Activated CD4-positive, CD25-positive, alpha-beta regulatory T cell treated with anti-CD3 and anti-CD28 coated beads, Interleukin-2, amount 50 U/mL, for 72 hours (primary cell): ENCODE measurements around the gene SHANK2.

ENCODE experiments used
- DNase-seq: peaks from one replicate; pipeline ENCODE4 v3.0.0; 2021

Gene SHANK2

DNA sequence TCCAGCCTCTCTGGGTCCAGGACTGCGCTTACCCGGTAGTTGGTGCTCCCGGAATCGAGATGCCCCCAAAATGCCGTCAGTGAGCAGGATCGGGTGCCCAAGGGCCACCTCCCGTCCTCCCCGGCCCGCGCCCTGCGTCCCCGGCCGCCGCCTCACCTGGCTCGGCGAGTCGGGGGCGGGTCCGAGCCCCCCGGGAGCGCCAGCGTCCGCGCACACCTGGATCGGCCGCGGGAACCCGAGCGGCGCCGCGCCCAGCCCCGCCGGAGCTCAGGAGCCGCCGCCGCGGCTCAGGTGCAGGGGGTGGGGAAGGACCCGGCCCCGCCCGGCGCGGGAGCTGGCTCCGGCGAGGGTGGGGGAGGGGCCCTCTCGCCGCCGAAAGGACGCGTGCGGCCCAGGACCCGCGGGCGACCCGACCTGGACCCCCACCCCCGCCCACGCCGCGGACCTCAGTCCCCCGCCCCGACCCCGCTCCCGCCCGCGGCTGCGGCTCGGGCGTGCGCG lies at the start of gene SHANK2:
SHANK2 (minus strand) TSS at position 309 of the 501 bp plus-strand sequence. CDS start 105,251 bp downstream, outside the sequence.
- no peak for DNase-seq

GRCh38 chr11:71301858-71302533 lies 49.6 kb upstream of the SHANK2 start:
- no peak for DNase-seq

- DNase-seq, result no peak
These were observed 48.9 kb upstream of the SHANK2 start for GRCh38 chr11:71301046-71301857.

DNA sequence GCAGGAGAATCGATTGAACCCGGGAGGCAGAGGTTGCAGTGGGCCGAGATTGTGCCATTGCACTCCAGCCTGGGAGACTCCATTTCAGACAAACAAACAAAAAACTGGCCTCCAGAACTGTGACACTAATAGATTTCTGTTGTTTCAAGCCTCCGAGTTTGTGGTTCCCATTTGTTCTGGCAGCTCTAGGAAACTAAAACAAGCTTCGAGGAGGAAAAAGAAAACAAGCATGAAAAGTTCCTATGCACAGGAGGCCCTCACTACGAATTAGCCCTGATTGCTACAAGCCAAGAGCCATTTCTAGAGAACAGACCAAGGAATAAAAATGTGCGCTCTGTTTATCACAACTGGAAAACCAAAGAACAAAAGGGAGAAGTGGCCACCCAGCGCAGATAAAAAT lies 47.8 kb upstream of the SHANK2 start:
- DNase-seq, result no peak

DNA sequence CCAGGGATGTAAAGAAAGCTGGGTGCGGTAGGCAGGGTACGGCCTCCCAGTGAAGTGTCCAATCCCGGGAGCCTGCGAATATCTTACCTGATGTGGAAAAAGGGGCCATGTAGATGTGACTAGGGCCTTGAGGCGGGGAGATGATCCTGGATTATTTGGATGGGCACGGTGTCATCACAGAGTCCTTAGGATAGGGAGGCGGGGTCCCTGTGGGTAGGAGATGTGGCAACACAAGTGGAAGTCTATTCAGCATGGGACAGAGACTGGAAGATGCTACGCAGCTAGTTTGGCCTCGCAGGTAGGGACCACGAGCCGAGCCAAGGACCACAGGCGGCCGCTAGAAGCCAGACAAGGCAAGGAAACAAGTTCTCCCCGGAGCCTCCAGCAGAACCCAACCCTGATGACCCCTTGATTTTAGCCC lies 46.4 kb upstream of the SHANK2 start:
- DNase-seq, result no peak

DNA sequence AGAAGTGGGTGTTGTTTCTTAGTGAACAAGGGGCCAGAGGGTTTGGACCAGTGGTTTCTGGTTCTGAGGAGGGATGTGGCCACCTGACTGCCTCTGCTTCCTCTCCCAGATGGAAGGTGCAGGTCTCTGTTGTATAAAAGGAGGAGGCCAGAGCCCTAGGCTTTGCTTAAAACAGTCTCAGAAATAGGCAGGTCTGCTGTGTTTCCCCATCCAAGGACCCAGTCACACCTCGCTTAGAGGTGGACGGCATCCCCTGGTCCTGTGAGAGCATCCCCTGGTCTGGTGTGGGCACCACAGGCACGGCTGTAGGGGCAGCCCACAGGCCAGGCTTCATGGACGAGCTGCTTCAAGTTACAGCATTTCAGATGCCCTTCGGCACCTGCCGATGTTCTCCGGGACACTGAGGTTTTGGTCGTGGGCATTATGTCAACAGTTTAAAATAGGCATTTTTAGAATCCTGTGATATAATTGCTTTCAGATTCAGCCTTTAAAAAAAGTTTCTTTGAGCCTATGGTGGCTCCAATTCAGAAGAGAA lies 45.7 kb upstream of the SHANK2 start:
- DNase-seq, result no peak

- no peak for DNase-seq
These were observed 42.6 kb upstream of the SHANK2 start for GRCh38 chr11:71294846-71295600.

DNA sequence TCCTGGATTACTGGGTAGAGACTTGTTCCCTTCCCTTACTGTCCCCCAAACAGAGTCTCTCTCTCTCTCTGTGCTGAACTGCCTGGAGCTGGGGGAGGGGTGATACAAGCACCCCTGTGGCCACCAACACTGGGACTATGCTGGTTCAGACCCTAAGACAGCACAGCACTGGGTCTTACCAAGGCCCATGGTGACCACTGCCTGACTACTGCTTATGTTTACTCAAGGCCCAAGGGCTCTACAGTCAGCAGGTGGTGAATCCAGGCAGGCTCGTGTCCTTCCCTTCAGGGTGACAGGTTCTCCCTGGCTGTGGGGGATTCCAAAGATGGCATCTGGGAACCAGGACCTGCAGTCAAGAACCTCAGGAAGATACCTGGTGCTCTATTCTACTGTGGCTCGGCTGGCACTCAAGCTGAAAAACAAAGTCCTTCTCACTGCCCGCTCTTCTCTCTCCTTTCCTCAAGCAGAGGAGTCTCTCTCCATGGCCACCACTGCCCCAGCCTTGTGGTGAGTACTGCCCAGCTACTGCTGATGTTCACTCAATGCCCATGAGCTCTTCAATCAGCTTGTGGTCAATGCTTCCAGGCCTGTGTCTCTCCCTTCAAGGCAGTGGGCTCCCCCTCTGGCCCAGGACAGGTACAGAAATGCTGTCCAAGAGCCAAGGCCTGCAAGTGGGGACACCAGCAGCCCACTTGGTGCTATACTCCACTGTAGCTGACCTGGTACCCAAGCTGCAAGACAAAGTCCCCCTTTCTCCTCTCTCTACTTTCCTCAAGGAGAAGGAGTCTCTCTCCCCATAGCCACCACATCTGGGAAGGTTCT lies 41.8 kb upstream of the SHANK2 start:
- DNase-seq, result no peak

- DNase-seq, result no peak
These were observed 34.6 kb upstream of the SHANK2 start for GRCh38 chr11:71286701-71287643.

DNA sequence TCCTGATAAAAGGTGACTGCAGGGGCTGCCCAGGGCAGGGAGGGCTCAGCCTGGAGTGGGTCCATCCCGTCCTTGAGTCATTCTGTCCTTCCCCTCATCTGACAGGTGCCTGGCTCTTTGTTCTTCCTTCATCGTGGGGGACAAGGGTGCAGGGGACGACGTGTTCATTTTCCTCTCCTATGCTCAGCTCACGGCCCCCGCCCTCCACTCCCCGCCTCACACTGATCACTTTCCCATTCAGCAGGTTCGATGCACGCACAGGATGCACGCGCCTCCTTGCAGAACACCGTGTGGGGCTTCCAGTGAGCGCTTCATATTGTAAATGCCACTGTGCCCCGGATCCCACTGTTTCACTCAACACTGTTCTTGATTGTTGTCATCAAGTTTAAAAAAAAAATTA lies 32.7 kb upstream of the SHANK2 start:
- no peak for DNase-seq

GRCh38 chr11:71284525-71285092 lies 32.2 kb upstream of the SHANK2 start:
- DNase-seq, result no peak

- DNase-seq, result no peak
These were observed 31.6 kb upstream of the SHANK2 start for GRCh38 chr11:71283971-71284441.

DNA sequence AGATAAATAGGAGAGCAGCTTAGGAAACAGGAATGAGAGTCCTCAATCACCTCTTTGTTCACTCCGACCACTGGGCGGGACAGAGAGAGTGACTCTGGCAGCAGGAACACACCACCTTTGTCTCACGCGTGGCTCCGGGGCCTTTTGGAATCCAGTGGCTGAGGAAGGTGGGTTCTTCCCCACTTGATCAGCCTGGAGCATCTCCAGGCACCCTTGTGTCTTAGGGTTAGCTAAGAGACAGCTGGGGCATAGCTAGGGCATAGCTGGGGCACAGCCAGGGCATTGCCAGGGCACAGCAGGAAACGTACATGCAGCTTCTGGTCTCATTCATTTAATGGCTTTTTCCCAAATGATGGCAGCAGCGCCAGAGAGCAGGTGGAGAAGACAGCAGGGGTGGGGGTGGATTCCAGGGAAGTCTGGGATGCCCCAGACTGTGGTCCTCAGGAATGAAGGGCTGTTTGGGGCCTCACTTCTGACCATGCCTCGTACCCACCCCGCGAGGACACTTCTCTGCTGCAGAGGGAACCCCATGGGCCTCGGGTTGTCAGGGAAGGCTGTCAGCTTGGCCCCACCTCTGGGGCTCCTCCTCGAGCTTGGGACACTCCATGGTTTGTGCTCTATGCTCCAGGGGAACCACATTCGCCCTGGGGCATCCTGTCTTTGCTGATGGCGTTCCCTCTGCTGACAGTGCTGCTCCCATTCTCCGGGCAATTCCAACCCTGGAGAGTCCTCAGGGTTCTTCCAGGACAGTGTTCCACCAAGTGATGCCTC lies 30.4 kb upstream of the SHANK2 start:
- DNase-seq, result no peak

DNA sequence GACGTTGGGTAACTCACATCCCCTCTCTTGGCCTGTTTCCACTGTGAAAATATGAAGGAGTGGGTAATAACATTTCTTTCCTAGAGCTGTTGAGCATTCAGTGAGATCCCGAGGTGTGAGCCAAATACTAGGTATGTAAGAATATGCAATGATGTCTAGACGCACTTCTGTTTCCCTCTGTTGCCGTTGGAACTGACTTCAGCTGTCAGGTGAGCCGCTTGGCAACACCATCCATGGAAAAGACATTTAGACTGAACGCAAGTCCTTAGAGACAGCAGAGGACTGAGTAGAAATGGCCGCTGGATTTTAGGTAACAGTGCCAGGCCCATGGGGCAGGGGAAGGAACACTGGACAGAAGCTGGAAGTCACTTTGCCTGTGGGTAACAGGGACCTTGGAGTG lies 29.5 kb upstream of the SHANK2 start:
- no peak for DNase-seq

- no peak for DNase-seq
These were observed 28.8 kb upstream of the SHANK2 start for GRCh38 chr11:71281204-71281603.

DNA sequence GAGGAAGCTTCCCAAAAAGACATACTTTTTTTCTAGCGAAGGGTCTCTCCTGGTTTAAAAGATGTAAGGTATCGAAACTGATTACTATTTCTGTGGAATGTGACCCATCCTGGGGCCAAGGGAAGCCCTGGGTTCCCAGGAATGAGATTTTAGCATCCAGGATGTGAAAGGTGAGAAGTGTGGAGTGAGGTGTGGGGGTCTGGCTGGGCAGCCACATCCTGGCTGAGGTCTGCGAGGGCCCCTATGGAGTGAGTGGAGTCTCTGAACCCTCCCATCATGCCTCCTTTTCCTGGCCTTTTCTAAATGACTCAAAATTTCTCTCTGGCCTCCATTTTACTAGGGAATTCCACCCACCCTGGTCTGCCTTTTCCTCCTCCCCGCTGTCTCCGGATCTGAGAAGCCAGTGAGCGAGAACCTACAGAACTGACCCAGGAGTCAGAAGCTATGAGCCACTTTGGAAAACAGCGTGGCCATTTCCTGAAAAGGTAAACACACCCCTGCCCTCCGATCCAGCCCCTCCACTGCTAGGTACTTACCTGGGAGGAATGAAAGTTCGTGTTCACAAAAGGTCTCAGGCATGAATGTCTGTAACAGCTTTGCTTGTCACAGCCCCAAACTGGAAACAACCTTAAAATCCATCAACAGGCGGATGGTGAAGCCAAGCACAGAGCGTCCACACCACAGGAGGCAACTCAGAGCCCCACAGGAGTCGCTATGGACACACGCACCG lies 27.7 kb upstream of the SHANK2 start:
- DNase-seq, result no peak

GRCh38 chr11:71272161-71272560 lies 19.8 kb upstream of the SHANK2 start:
- no peak for DNase-seq

- DNase-seq, result no peak
These were observed 17.5 kb upstream of the SHANK2 start for GRCh38 chr11:71269603-71270511.
